Skeletal muscle satellite cell (primary cell): ENCODE results near the gene SH3BP2.

Experiments
- H3K27me3 ChIP-seq: 2 replicates; pipeline ENCODE4 v1.7.0; 2013; ENCODE audit warnings: low read length; ENCODE audit not compliant: control insufficient read depth, insufficient read depth
- H3K36me3 ChIP-seq: 2 replicates; pipeline ENCODE4 v1.7.0; 2013; ENCODE audit warnings: mild to moderate bottlenecking, control low read depth, low read length; ENCODE audit not compliant: insufficient read depth
- H3K4me1 ChIP-seq: 2 replicates; pipeline ENCODE4 v1.7.0; 2013; ENCODE audit warnings: low read length; ENCODE audit not compliant: control insufficient read depth, insufficient read depth
- H3K4me2 ChIP-seq: 2 replicates; pipeline ENCODE4 v1.7.0; 2013; ENCODE audit warnings: mild to moderate bottlenecking, low read length
- H3K4me3 ChIP-seq: 2 replicates; pipeline ENCODE4 v1.7.0; 2013; ENCODE audit warnings: low read length
- H3K9ac ChIP-seq: 2 replicates; pipeline ENCODE4 v1.7.0; 2013; ENCODE audit warnings: mild to moderate bottlenecking, low read depth, low read length, moderate library complexity
- H3K9me3 ChIP-seq: replicated peaks from 2 replicates; pipeline ENCODE4 v1.7.0; 2013; ENCODE audit warnings: mild to moderate bottlenecking, control low read depth, low read length

The SH3BP2 gene

DNA sequence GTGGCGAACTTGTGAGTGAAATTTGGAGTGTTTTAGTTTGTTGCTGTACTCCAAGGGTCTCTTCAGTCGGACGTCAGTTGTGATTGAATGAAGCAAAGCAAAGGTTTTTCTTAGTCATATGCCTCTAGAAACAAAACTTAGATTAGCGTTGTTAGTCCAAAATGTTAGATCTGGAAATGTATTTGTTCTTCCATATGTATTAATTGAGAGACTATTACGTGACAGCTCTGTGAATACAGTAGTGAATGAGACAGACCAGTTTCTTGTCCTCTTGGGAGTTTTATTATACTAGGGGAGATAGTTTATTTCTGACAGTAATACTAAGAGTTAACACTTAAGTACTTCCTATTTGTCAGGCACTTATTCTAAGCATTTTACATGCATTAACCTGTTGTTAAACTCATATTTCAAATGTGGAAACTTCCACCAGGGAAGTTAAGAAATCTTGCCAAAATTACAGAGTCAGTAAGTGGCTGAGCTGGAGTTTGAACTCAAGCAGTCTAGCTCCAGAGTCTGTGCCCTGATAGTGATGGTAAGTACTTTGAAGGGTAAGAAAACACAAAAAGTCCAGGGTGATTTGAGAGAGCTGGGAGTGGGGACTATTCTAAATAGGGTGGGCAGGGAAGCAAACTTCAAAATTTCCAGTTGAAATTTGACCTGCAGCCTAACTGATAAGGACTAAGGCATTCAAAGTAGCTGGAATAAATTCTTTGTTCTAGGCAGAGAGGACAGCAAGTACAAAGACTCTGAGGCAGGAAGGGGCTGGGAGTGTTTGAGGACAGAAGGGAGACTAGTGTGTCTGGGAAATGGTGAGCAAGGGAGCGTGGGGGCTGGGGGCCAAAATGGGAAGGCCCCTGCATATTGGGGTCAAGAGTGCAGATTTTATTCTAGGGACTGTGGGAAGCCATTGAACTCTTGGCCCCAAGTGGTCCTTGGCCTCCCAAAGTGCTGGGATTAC, 67.8 kb downstream of the SH3BP2 start:
- Histone ChIP-seq H3K4me3 (no peak overlapping the region), H3K36me3 (no peaks in the 10 kb centered on the region), H3K27me3 (no peaks in the 10 kb centered on the region), H3K4me1 (peaks cover 33% of the 10 kb centered on the region), H3K9me3 (no peaks in the 10 kb centered on the region), H3K4me2 (peak overlapping the region; percentile 4), H3K9ac (no peak overlapping the region)

GRCh38 chr4:2861631-2862436, 68.9 kb downstream of the SH3BP2 start:
- Histone ChIP-seq H3K9ac (no peak overlapping the region), H3K4me1 (peaks cover 36% of the 10 kb centered on the region), H3K36me3 (no peaks in the 10 kb centered on the region), H3K4me2 (no peak overlapping the region), H3K4me3 (no peak overlapping the region), H3K9me3 (no peaks in the 10 kb centered on the region), H3K27me3 (no peaks in the 10 kb centered on the region)

- Histone ChIP-seq H3K4me3 (no peak overlapping the region), H3K27me3 (no peaks in the 10 kb centered on the region), H3K4me1 (peaks cover 43% of the 10 kb centered on the region), H3K36me3 (no peaks in the 10 kb centered on the region), H3K9ac (no peak overlapping the region), H3K4me2 (peak overlapping the region; percentile 0), H3K9me3 (no peaks in the 10 kb centered on the region)
Measured at GRCh38 chr4:2862528-2862927, 69.6 kb downstream of the SH3BP2 start.

DNA sequence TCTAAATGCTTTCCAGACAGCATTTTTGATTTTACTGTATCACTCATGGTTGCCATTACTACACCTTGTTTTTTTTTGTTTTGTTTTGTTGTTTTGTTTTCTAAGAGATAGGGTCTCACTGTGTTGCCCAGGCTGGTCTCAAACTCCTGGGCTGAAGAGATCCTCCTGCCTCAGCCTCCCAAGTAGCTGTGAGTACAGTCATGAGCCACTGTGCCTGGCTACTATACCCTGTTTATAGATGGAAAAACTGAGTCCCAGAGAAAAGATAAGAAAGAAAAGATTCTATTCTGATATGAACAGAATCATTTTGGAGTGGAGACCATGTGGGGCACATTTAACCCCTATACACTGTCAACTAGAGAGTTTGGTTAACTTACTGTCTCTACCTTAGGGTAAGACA, 70.8 kb downstream of the SH3BP2 start:
- Histone ChIP-seq H3K9me3 (no peaks in the 10 kb centered on the region), H3K4me2 (no peak overlapping the region), H3K36me3 (no peaks in the 10 kb centered on the region), H3K4me3 (no peak overlapping the region), H3K9ac (no peak overlapping the region), H3K27me3 (no peaks in the 10 kb centered on the region), H3K4me1 (peaks cover 47% of the 10 kb centered on the region)

DNA sequence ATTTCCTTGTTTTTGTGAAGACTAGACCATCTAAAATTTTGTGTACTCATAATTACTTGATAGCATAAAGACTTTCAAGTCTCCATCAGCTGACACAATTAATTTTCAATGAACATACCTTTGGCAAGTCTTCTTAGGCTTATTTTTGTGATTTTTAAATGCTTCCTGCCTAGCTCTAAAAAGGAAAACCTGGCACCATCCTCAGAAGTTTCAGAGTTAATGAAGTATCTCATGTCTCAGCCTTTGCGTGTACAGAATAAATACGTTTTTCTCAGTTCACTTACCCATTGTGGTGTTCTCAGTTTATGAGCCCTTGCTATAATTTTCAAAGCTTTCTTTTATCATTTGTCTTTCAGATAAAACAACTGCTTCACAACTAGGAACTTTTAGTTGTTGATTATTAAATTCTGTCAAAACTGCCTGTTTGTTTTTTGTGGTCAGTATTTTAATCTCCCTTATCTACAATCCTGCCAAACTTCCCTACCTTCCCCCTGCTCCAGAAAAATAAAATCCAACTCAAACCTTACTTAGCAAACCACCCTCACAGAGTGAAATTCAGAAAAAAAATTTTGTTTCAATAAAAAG, 72.4 kb downstream of the SH3BP2 start:
- Histone ChIP-seq H3K27me3 (no peaks in the 10 kb centered on the region), H3K4me3 (no peak overlapping the region), H3K4me2 (no peak overlapping the region), H3K36me3 (no peaks in the 10 kb centered on the region), H3K9me3 (no peaks in the 10 kb centered on the region), H3K4me1 (peaks cover 53% of the 10 kb centered on the region), H3K9ac (no peak overlapping the region)

DNA sequence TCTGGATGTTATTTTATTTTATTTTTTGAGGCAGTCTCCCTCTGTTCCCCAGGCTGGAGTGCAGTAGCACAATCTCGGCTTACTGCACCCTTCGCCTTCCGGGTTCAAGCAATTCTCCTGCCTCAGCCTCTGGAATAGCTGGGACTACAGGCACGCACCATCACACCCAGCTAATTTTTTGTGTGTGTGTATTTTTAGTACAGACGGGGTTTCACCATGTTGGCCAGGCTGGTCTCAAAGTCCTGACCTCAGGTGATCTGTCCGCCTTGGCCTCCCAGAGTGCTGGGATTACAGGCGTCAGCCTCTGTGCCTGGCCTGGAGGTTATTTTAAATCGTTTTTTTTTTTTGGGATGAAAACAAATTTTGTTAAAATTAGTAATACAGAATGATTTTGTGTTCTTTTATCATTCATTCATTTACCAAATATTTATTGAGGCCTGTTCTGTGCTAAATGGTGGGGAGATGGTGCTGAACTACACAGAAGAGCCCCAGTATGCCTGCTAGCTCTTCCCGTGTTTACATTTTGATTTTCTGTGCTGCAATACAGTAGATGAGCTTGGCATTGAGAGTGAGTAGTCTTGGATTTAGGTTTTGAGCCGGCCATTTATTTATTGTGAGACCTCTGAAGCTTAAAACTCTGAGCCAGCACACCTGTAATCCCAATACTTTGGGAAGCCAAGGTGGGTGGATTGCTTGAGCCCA, 73.4 kb downstream of the SH3BP2 start:
- no peak overlapping the region for H3K4me3 ChIP-seq
- peaks cover 45% of the 10 kb centered on the region for H3K4me1 ChIP-seq
- no peak overlapping the region for H3K9ac ChIP-seq
- no peaks in the 10 kb centered on the region for H3K9me3 ChIP-seq
- no peaks in the 10 kb centered on the region for H3K36me3 ChIP-seq
- H3K27me3 ChIP-seq = no peaks in the 10 kb centered on the region
- H3K4me2 ChIP-seq = no peak overlapping the region

- Histone ChIP-seq H3K9me3 (no peaks in the 10 kb centered on the region), H3K4me1 (peaks cover 50% of the 10 kb centered on the region), H3K36me3 (no peaks in the 10 kb centered on the region), H3K4me3 (no peak overlapping the region), H3K9ac (no peak overlapping the region), H3K4me2 (peak overlapping the region; percentile 70), H3K27me3 (no peaks in the 10 kb centered on the region)
Measured at GRCh38 chr4:2866891-2867290, 74.0 kb downstream of the SH3BP2 start.

GRCh38 chr4:2867758-2868491, 75.0 kb downstream of the SH3BP2 start:
- Histone ChIP-seq H3K9me3 (no peaks in the 10 kb centered on the region), H3K4me1 (peaks cover 46% of the 10 kb centered on the region), H3K9ac (peak overlapping the region; percentile 18), H3K4me3 (peak overlapping the region; percentile 15), H3K4me2 (peak overlapping the region; percentile 70), H3K27me3 (no peaks in the 10 kb centered on the region), H3K36me3 (no peaks in the 10 kb centered on the region)

GRCh38 chr4:2868877-2869487, 76.1 kb downstream of the SH3BP2 start:
- Histone ChIP-seq H3K9ac (no peak overlapping the region), H3K4me3 (peak overlapping the region; percentile 15), H3K9me3 (no peaks in the 10 kb centered on the region), H3K4me1 (peaks cover 46% of the 10 kb centered on the region), H3K27me3 (no peaks in the 10 kb centered on the region), H3K36me3 (no peaks in the 10 kb centered on the region), H3K4me2 (peak overlapping the region; percentile 70)

DNA sequence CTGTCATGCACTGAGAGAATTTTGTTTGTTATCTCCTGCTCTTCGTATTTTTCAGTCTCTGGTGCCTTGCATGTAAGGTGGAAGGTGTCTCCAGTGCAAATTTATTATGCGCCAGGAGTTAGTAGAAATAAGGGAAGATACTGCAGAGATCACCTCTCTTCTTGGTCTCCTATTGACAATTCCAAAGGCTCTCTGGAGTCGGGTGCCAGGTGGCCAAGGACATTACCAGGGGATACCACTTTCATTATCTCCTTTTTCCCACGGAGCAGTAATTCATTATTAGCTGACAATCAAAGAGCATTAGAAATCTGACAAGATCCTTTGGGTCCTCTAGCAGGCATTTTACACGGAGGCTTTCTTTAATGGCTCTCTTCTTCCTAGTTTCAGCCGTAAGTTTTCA, 76.8 kb downstream of the SH3BP2 start:
- peaks cover 46% of the 10 kb centered on the region for H3K4me1 ChIP-seq
- no peak overlapping the region for H3K4me3 ChIP-seq

More for the DNA sequence above, 76.8 kb downstream of the SH3BP2 start:
- H3K27me3 ChIP-seq = no peaks in the 10 kb centered on the region
- H3K4me2 ChIP-seq = no peak overlapping the region
- H3K9me3 ChIP-seq = no peaks in the 10 kb centered on the region
- no peak overlapping the region for H3K9ac ChIP-seq
- no peaks in the 10 kb centered on the region for H3K36me3 ChIP-seq
